Osteoblast (primary cell): ENCODE results near the gene COL6A3. TPM values are rescaled to one million over a fixed set of nuclear protein-coding genes. Genes with fewer than 3 reads are reported as not detected.
A peak's percentile ranks its signal among the peaks of the same experiment; 100 is the strongest.

Source experiments
- DNase-seq: peaks from one replicate; pipeline ENCODE4 v3.0.0; 2011; ENCODE audit warnings: low spot score, mixed read lengths; ENCODE audit not compliant: insufficient read length; ENCODE audit errors: missing footprints
- H2AFZ ChIP-seq: 2 replicates; pipeline ENCODE4 v1.6.0; 2011; ENCODE audit warnings: mild to moderate bottlenecking, low read length
- H3K27ac ChIP-seq: 2 replicates; pipeline ENCODE4 v1.5.1; 2011; ENCODE audit warnings: mild to moderate bottlenecking, low read depth, low read length, moderate library complexity
- H3K27me3 ChIP-seq: 2 replicates; pipeline ENCODE4 v1.6.0; 2012; ENCODE audit warnings: mild to moderate bottlenecking, control low read depth, inconsistent platforms, low read length, moderate library complexity; ENCODE audit not compliant: insufficient read depth
- H3K36me3 ChIP-seq: 2 replicates; pipeline ENCODE4 v1.5.1; 2011; ENCODE audit warnings: mild to moderate bottlenecking, low read length, control low read depth, moderate library complexity; ENCODE audit not compliant: insufficient read depth
- H3K4me1 ChIP-seq: 2 replicates; pipeline ENCODE4 v1.5.1; 2011; ENCODE audit warnings: mild to moderate bottlenecking, low read length, control low read depth, moderate library complexity; ENCODE audit not compliant: insufficient read depth
- H3K4me2 ChIP-seq: 2 replicates; pipeline ENCODE4 v1.6.0; 2011; ENCODE audit warnings: mild to moderate bottlenecking, low read length; ENCODE audit not compliant: insufficient read depth
- H3K4me3 ChIP-seq: fragments of 200-600 bp; sonication (generic); 3 replicates; pipeline ENCODE4 v1.5.1; 2012; ENCODE audit warnings: mild to moderate bottlenecking, low read length, inconsistent platforms; ENCODE audit not compliant: insufficient read depth
- H3K79me2 ChIP-seq: 2 replicates; pipeline ENCODE4 v1.6.0; 2012; ENCODE audit warnings: mild to moderate bottlenecking, low read length, control low read depth, inconsistent platforms; ENCODE audit not compliant: insufficient read depth
- H3K9me3 ChIP-seq: 2 replicates; pipeline ENCODE4 v1.5.1; 2011; ENCODE audit warnings: low read depth, low read length, control low read depth
- H4K20me1 ChIP-seq: 2 replicates; pipeline ENCODE4 v1.6.0; 2012; ENCODE audit warnings: mild to moderate bottlenecking, low read length, control low read depth; ENCODE audit not compliant: insufficient read depth
- total RNA-seq: library from RNA; depleted of rRNA; stranded (reverse); fragments of >200 nt; gene quantifications from 2 replicates; pipeline ENCODE4 v1.2.3, GENCODE V29; 2012
- TF ChIP-seq, protein P1 (sequence below): IDR thresholded peaks from 2 replicates; pipeline ENCODE4 v1.5.1; 2011; ENCODE audit warnings: mild to moderate bottlenecking, low read depth, low read length, moderate library complexity; ENCODE audit errors: extremely low read depth

Gene COL6A3
- total RNA-seq, 1 donor, result 4,017 TPM

DNA sequence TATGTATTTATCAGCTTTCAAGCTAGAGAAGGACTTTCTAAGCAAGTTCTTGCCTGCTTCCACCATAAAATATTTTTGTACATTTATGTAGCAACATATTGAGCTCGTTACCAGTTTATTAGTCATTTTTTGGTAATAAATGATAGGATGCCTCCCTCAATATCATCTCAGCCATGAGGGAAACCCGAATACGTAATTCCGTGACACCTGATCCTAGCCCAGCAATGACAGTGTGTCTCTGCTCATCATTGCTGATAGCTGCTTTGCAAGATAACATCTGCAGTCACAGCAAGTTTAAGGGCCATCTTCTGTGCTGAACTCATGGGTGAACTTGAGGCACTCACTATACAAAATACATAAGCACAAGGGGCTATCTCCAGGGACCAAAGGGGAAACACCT is 62.2 kb downstream of the COL6A3 start:
- Histone ChIP-seq H3K9me3 (no peaks in the 10 kb centered on the region), H3K79me2 (peaks cover 49% of the 10 kb centered on the region), H3K4me1 (peaks cover 23% of the 10 kb centered on the region), H4K20me1 (peaks cover 4% of the 10 kb centered on the region), H3K4me2 (no peak overlapping the region), H2AFZ (no peak overlapping the region), H3K4me3 (no peak overlapping the region), H3K27ac (peak overlapping the region; percentile 61), H3K27me3 (no peaks in the 10 kb centered on the region), H3K36me3 (peaks cover 97% of the 10 kb centered on the region)
- peak; percentile 48 for DNase-seq
- TF ChIP-seq, protein P1, sequence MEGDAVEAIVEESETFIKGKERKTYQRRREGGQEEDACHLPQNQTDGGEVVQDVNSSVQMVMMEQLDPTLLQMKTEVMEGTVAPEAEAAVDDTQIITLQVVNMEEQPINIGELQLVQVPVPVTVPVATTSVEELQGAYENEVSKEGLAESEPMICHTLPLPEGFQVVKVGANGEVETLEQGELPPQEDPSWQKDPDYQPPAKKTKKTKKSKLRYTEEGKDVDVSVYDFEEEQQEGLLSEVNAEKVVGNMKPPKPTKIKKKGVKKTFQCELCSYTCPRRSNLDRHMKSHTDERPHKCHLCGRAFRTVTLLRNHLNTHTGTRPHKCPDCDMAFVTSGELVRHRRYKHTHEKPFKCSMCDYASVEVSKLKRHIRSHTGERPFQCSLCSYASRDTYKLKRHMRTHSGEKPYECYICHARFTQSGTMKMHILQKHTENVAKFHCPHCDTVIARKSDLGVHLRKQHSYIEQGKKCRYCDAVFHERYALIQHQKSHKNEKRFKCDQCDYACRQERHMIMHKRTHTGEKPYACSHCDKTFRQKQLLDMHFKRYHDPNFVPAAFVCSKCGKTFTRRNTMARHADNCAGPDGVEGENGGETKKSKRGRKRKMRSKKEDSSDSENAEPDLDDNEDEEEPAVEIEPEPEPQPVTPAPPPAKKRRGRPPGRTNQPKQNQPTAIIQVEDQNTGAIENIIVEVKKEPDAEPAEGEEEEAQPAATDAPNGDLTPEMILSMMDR, result no peak

DNA sequence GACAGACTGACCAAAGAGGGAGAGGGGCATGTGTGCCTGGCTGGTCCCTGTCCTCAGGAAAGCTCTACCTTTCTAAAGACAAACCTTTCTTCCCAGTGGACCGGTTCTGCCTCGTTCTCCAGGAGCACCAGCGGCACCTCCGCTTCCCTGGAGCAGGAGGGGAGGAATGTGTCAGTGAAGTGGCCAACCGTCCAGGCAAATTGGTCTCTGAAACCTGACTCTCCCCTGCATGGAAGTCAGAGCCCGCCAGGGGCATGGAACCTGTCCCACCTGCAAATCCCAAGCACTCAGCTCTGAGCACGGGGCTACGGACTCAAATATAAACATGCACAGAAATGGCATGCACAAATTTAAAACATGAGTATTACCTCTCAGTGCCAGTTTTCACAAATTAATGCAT is 62.9 kb downstream of the COL6A3 start:
- H3K36me3 ChIP-seq, result peaks cover 99% of the 10 kb centered on the region
- peaks cover 28% of the 10 kb centered on the region for H3K4me1 ChIP-seq
- peaks cover 54% of the 10 kb centered on the region for H3K79me2 ChIP-seq
- peak overlapping the region; percentile 51 for H3K27ac ChIP-seq
- H3K9me3 ChIP-seq, result no peaks in the 10 kb centered on the region
- H4K20me1 ChIP-seq, result peaks cover 4% of the 10 kb centered on the region
- no peak overlapping the region for H3K4me2 ChIP-seq
- DNase-seq, result no peak
- no peak overlapping the region for H3K4me3 ChIP-seq
- TF ChIP-seq, protein P1, result no peak
- H3K27me3 ChIP-seq, result no peaks in the 10 kb centered on the region
- H2AFZ ChIP-seq, result no peak overlapping the region

DNA sequence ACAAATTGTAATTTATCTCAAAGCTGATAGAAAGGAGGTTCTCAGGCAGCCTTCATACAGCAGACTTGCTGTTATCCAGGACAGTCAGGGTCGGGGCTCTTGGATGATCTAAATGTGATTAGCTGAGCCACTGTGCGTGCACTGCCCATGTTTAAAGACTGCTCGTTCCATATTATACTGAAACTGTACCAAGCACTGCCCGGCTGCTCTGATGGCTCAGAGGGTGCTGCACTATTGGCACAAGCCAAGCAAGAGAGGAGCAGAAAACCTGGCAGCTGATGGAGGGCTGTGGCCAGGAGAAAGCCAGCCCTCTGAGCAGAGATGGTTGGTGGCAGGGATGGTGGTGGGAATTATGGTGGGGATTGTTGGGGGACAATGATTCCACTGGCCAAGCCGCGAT is 63.4 kb downstream of the COL6A3 start:
- peaks cover 51% of the 10 kb centered on the region for H3K79me2 ChIP-seq
- peaks cover 99% of the 10 kb centered on the region for H3K36me3 ChIP-seq
- no peak overlapping the region for H3K4me2 ChIP-seq
- H3K9me3 ChIP-seq, result no peaks in the 10 kb centered on the region
- H3K27ac ChIP-seq, result peak overlapping the region; percentile 51
- peaks cover 2% of the 10 kb centered on the region for H4K20me1 ChIP-seq
- H3K4me3 ChIP-seq, result no peak overlapping the region
- TF ChIP-seq, protein P1, result no peak
- H2AFZ ChIP-seq, result no peak overlapping the region
- peaks cover 28% of the 10 kb centered on the region for H3K4me1 ChIP-seq
- H3K27me3 ChIP-seq, result no peaks in the 10 kb centered on the region
- no peak for DNase-seq

DNA sequence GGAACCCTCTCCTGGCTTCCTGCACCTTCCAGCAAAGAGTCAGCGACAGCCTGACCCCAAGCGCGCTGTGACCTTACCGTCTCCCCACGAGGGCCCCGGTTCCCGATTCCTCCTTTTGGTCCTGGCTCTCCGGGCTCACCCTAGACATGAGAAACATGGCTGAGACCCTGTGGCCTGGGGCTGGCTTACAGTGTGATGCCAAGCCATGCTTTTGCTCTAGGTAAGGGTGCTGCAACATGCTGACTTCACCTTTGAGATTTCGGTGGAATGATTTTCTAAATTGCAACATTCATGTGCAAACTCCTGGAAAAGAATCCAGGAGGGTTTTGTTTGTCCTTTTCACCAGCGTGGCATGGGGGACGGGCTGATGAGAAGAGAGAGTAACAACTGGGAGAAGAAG is 63.9 kb downstream of the COL6A3 start:
- H3K4me1 ChIP-seq, result peaks cover 28% of the 10 kb centered on the region
- H3K27me3 ChIP-seq, result no peaks in the 10 kb centered on the region
- H3K4me2 ChIP-seq, result no peak overlapping the region
- H3K36me3 ChIP-seq, result peaks cover 99% of the 10 kb centered on the region
- no peak overlapping the region for H3K4me3 ChIP-seq
- peak overlapping the region; percentile 51 for H3K27ac ChIP-seq
- no peak for DNase-seq
- no peak overlapping the region for H2AFZ ChIP-seq
- no peaks in the 10 kb centered on the region for H4K20me1 ChIP-seq
- TF ChIP-seq, protein P1, result no peak
- H3K9me3 ChIP-seq, result no peaks in the 10 kb centered on the region
- H3K79me2 ChIP-seq, result peaks cover 48% of the 10 kb centered on the region
